ENCODE data around the gene PIM3.
"Not testable (repeated sequence)": the region's sequence is repeated elsewhere in the genome, so short reads cannot be mapped to it uniquely, and the experiment has no call there.

The PIM3 gene

GRCh38 chr22:49968831-49969661, 8.5 kb downstream of the PIM3 start:
- DNase-seq: no peak

GRCh38 chr22:49969751-49970527, 9.4 kb downstream of the PIM3 start:
- no peak for DNase-seq

- peak; percentile 23 to 34 for DNase-seq
Observed at GRCh38 chr22:49970528-49971231, 10.1 kb downstream of the PIM3 start.

GRCh38 chr22:49971232-49972162, 10.9 kb downstream of the PIM3 start:
- DNase-seq: no peak

GRCh38 chr22:49972163-49973017, 11.8 kb downstream of the PIM3 start:
- DNase-seq: no peak

GRCh38 chr22:49973018-49973961, 12.7 kb downstream of the PIM3 start:
- DNase-seq: no peak

GRCh38 chr22:49975543-49976389, 15.2 kb downstream of the PIM3 start:
- DNase-seq: no peak

- no peak for DNase-seq
Observed at GRCh38 chr22:49976439-49977175, 16.0 kb downstream of the PIM3 start.

GRCh38 chr22:49977578-49977977, 17.0 kb downstream of the PIM3 start:
- DNase-seq: no peak

GRCh38 chr22:49979587-49980264, 19.2 kb downstream of the PIM3 start:
- DNase-seq: peak in 1 of 2 experiments; percentile 41

- DNase-seq: not testable (repeated sequence)
Observed at GRCh38 chr22:49981799-49982198, 21.2 kb downstream of the PIM3 start.

GRCh38 chr22:49983148-49984042, 22.8 kb downstream of the PIM3 start:
- peak in 1 of 2 experiments; percentile 47 for DNase-seq

- no peak for DNase-seq
Observed at GRCh38 chr22:49986325-49986724, 25.8 kb downstream of the PIM3 start.

GRCh38 chr22:49989826-49990225, 29.3 kb downstream of the PIM3 start:
- DNase-seq: not testable (repeated sequence)

- no peak for DNase-seq
Observed at GRCh38 chr22:49991167-49991566, 30.6 kb downstream of the PIM3 start.

- no peak for DNase-seq
Observed at GRCh38 chr22:49991907-49992533, 31.4 kb downstream of the PIM3 start.
